Osteocyte (in vitro differentiated cells): ENCODE data around the gene CFAP97D1. TPM values are rescaled to one million over a fixed set of nuclear protein-coding genes. Genes with fewer than 3 reads are reported as not detected.

Experiments used
- DNase-seq: peaks from one replicate; pipeline ENCODE4 v3.0.0; 2021; ENCODE audit warnings: mixed read lengths; ENCODE audit not compliant: unreplicated experiment; ENCODE audit errors: extremely low spot score
- H3K27ac Mint-ChIP-seq: one replicate; pipeline ENCODE4 v1.8.0; 2021; ENCODE audit warnings: mild to moderate bottlenecking, mixed read lengths; ENCODE audit not compliant: unreplicated experiment
- H3K27me3 Mint-ChIP-seq: one replicate; pipeline ENCODE4 v1.8.0; 2021; ENCODE audit warnings: mixed read lengths; ENCODE audit not compliant: unreplicated experiment
- H3K36me3 Mint-ChIP-seq: one replicate; pipeline ENCODE4 v1.8.0; 2021; ENCODE audit warnings: mixed read lengths; ENCODE audit not compliant: unreplicated experiment
- H3K4me1 Mint-ChIP-seq: one replicate; pipeline ENCODE4 v1.8.0; 2021; ENCODE audit warnings: mixed read lengths; ENCODE audit not compliant: unreplicated experiment
- H3K4me3 Mint-ChIP-seq: one replicate; pipeline ENCODE4 v1.8.0; 2021; ENCODE audit warnings: mild to moderate bottlenecking, moderate library complexity, mixed read lengths; ENCODE audit not compliant: unreplicated experiment
- H3K9me3 Mint-ChIP-seq: one replicate; pipeline ENCODE4 v1.8.0; 2021; ENCODE audit warnings: mixed read lengths; ENCODE audit not compliant: unreplicated experiment
- CTCF ChIP-seq: fragments of 200-600 bp; sonication (generic); IDR thresholded peaks from 2 replicates; pipeline ENCODE4 v1.5.0; 2021; ENCODE audit warnings: antibody characterized with exemption, mild to moderate bottlenecking, moderate library complexity
- total RNA-seq: library from RNA; stranded (reverse); gene quantifications from 2 replicates; pipeline ENCODE4 v1.2.1, GENCODE V29; 2021

Gene CFAP97D1
- total RNA-seq, 1 donor from 2014 or later: not detected

DNA sequence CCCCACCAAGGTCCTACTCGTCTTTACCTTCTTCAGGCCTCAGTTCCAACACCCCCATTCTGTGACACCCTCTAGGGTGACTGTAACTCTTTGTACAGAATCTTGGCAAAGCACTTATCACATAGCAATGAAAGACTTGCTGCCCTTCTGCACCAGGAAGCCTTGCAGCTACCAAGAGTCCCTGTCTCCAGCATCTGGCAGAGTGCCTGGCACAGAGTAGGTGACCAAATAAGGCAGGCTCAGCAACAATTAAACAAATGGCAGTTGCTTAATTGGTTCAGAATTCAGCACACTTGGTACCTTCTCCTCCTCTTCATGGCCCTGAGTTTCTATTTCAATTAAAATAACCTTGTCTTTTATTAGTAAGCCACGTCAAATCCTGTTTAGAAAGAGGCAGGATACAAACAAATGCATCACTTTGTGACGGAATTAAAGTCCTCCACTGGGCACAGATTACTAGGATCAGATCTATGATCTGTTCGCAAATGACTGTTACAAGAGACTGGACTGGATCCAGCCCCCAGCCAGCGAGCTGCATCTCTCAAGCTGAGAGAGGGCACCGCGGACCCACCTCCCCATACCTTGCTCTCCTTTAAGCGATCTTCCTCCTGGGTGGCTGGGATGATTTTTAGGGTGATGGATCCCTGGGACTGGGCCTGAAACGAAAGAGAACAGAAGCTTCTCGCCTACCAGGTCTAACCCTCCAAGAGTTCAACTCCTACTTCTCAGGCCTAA, 43.3 kb downstream of the CFAP97D1 start:
- peaks cover 12% of the 10 kb centered on the region for H3K36me3 Mint-ChIP-seq
- TF ChIP-seq CTCF: no peak
- H3K4me1 Mint-ChIP-seq: peaks cover 2% of the 10 kb centered on the region
- H3K27ac Mint-ChIP-seq: no peak overlapping the region
- H3K27me3 Mint-ChIP-seq: no peaks in the 10 kb centered on the region
- no peak overlapping the region for H3K4me3 Mint-ChIP-seq
- no peak for DNase-seq
- no peaks in the 10 kb centered on the region for H3K9me3 Mint-ChIP-seq

GRCh38 chr17:43825567-43825966, 45.3 kb downstream of the CFAP97D1 start:
- no peak for DNase-seq
- Mint-ChIP-seq H3K4me3 (no peak overlapping the region), H3K27me3 (no peaks in the 10 kb centered on the region), H3K4me1 (peaks cover 2% of the 10 kb centered on the region), H3K36me3 (peaks cover 8% of the 10 kb centered on the region), H3K9me3 (no peaks in the 10 kb centered on the region), H3K27ac (no peak overlapping the region)
- no peak for TF ChIP-seq CTCF

GRCh38 chr17:43826206-43826605, 46.0 kb downstream of the CFAP97D1 start:
- Mint-ChIP-seq H3K36me3 (peaks cover 10% of the 10 kb centered on the region), H3K4me1 (peaks cover 2% of the 10 kb centered on the region), H3K4me3 (no peak overlapping the region), H3K27me3 (no peaks in the 10 kb centered on the region), H3K27ac (no peak overlapping the region), H3K9me3 (no peaks in the 10 kb centered on the region)
- no peak for DNase-seq
- no peak for TF ChIP-seq CTCF

GRCh38 chr17:43827596-43827995, 47.4 kb downstream of the CFAP97D1 start:
- H3K27me3 Mint-ChIP-seq: no peaks in the 10 kb centered on the region
- no peak overlapping the region for H3K4me3 Mint-ChIP-seq
- peaks cover 10% of the 10 kb centered on the region for H3K36me3 Mint-ChIP-seq
- H3K27ac Mint-ChIP-seq: no peak overlapping the region
- no peak for DNase-seq
- no peak for TF ChIP-seq CTCF
- peaks cover 10% of the 10 kb centered on the region for H3K4me1 Mint-ChIP-seq
- H3K9me3 Mint-ChIP-seq: no peaks in the 10 kb centered on the region

DNA sequence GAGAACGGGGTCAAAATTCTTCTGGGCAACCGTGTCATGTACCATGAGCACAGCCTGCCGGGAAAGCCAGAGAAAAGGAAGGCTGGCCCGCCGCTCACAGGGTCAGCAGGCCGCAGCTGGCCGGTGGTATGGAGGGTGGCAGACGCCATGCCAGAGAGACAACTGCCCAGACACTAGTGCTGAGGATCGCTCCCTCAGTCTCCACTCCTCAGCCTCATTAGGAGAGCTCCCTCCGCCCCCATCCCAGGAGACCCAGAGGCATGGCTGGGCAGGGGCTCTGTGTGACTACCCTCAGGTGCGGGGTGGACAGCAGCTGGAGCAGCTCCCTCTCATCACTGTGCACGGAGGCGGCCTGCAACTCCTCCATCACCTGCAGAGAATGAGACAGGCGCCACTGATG, 49.5 kb downstream of the CFAP97D1 start:
- Mint-ChIP-seq H3K27me3 (no peaks in the 10 kb centered on the region), H3K36me3 (peaks cover 10% of the 10 kb centered on the region), H3K4me1 (peaks cover 17% of the 10 kb centered on the region), H3K9me3 (no peaks in the 10 kb centered on the region), H3K27ac (no peak overlapping the region), H3K4me3 (no peak overlapping the region)
- no peak for DNase-seq
- no peak for TF ChIP-seq CTCF
